ENCODE measurements around the gene TMTC2.

GRCh38 chr12:82805812-82806497 lies 119.2 kb downstream of the TMTC2 start:
- TF ChIP-seq POLR2A (IDR thresholded peaks at IDR 0.05; ENCODE audit: low read length): no peak
- no peak for TF ChIP-seq GATA1 (IDR thresholded peaks at IDR 0.05; ENCODE audit: low read depth, low read length)
